Caki2 (cell line): ENCODE measurements around the gene SLC1A1. TPM values are rescaled to one million over a fixed set of nuclear protein-coding genes. Genes with fewer than 3 reads are reported as not detected.
"Not testable (repeated sequence)": the region's sequence is repeated elsewhere in the genome, so short reads cannot be mapped to it uniquely, and the experiment has no call there.

Experiments
- DNase-seq: peaks from one replicate; pipeline ENCODE4 v3.0.0-alpha.2; 2015; ENCODE audit warnings: low read depth
- in situ Hi-C: cut with HindIII; loops from 2 replicates; pipeline ENCODE4 v1.10.0; 2016; ENCODE audit warnings: low sequenced_read_pairs, low pct_unique_long_range_greater_than_20kb, mixed read lengths
- total RNA-seq: library from RNA; depleted of rRNA; stranded (reverse); fragments of >200 nt; shearing (Covaris generic); gene quantifications from 2 replicates; pipeline ENCODE4 v1.2.3, GENCODE V29; 2014; ENCODE audit warnings: low replicate concordance

SLC1A1 gene
- total RNA-seq, 1 experiment from 2014 or later, result 41.6 TPM

DNA sequence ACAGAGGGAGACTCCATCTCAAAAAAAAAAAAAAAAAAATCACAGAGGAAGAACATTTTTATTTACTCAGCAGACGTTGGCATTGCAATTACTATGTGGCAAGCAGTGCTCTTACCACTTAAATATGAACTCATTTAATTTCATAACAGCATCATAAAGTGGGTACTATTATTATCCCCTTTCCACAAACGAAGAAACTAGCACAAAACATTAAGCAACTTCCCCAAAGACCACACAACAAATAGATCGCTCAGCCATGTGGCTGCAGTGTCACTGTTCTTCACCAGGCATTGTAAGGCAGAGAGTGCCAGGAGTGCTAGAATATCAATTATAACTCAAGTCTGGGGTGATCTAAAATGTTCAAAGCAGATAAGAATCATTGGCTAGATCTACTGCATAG is 102.0 kb downstream of the SLC1A1 start:
- in situ Hi-C loops, result no loop called here
- DNase-seq, result no peak

- no peak for DNase-seq
- in situ Hi-C loops, result no loop called here
Measured at GRCh38 chr9:4592886-4593285, 102.6 kb downstream of the SLC1A1 start.

GRCh38 chr9:4594545-4594944 is 104.3 kb downstream of the SLC1A1 start:
- no peak for DNase-seq
- in situ Hi-C loops, result no loop called here

GRCh38 chr9:4594994-4595393 is 104.7 kb downstream of the SLC1A1 start:
- no peak for DNase-seq
- in situ Hi-C loops, result no loop called here

DNA sequence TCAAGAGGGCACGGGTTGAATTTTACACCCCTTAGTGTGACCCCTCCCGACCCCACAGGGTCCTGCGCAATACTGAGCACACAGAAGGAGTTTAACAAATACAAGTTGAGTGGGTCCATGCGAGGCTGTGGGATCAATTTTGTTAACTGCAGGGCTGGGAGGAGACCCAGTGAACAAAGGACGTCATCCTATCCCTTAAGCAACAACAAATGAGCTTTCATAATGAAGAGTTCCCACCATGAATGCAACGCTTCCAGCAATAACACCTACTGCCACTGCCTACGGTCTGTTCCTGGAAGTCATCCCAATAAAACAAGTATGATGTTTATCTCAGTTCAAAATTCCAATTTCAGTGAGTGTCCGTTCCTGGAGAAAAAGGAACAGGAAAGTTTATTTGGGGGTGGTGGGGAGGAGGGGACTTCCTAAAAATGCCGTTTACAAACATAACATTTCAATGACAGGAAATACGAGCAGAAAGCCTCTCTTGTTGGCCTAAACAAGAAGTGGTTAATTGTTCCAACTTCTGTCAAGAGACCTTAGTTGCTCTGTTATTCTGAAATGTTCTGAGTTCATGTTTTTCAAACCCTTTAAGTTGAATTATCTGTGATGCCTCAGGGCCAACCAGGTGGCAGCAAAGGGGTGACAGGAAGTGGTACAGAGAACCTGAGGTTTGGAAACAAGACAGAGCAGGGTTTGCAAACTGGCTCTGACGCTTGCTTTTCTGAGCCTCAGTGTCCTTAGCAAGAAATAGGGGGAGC is 106.1 kb downstream of the SLC1A1 start:
- in situ Hi-C loops, result no loop called here

GRCh38 chr9:4600368-4600767 is 110.1 kb downstream of the SLC1A1 start:
- in situ Hi-C loops, result no loop called here
- no peak for DNase-seq

More for the DNA sequence above, 106.1 kb downstream of the SLC1A1 start:
- DNase-seq, result no peak

GRCh38 chr9:4603830-4604229 is 113.6 kb downstream of the SLC1A1 start:
- in situ Hi-C loops, result no loop called here
- DNase-seq, result no peak

GRCh38 chr9:4604678-4605095 is 114.4 kb downstream of the SLC1A1 start:
- in situ Hi-C loops, result no loop called here

DNA sequence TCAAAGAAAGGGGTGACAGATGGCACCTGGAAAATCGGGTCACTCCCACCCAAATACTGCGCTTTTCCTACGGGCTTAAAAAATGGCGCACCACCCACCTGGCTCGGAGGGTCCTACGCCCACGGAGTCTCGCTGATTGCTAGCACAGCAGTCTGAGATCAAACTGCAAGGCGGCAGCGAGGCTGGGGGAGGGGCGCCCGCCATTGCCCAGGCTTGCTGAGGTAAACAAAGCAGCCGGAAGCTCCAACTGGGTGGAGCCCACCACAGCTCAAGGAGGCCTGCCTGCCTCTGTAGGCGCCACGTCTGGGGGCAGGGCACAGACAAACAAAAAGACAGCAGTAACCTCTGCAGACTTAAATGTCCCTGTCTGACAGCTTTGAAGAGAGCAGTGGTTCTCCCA is 115.8 kb downstream of the SLC1A1 start:
- DNase-seq, in situ Hi-C loops: not testable (repeated sequence)

More at GRCh38 chr9:4604678-4605095, 114.4 kb downstream of the SLC1A1 start:
- peak; percentile 21 for DNase-seq

DNA sequence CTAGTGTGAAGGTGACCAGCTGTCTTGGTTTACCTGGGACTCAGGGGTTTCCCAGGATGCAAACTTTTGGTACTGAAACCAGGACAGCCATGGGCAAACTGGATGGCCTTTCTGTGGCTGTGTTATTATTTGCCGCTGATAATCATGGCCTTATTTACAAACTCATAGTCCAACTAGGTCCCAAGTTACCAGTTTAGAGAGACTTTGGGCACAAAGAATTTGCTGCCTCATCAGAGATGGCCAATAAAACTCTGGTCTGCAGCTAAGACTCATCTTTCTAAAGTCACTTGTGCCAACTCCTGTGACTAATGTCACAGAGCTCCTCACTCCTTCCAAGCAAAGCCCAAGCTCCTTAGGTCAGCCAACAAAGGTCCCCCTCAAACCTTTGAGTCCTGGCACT is 124.4 kb downstream of the SLC1A1 start:
- in situ Hi-C loops, result no loop called here
- DNase-seq, result no peak

- no peak for DNase-seq
- in situ Hi-C loops, result no loop called here
Measured at GRCh38 chr9:4615251-4615650, 125.0 kb downstream of the SLC1A1 start.

- in situ Hi-C loops, result no loop called here
- DNase-seq, result no peak
Measured at GRCh38 chr9:4615778-4616177, 125.5 kb downstream of the SLC1A1 start.

- in situ Hi-C loops, result no loop called here
- DNase-seq, result no peak
Measured at GRCh38 chr9:4617752-4618151, 127.5 kb downstream of the SLC1A1 start.

DNA sequence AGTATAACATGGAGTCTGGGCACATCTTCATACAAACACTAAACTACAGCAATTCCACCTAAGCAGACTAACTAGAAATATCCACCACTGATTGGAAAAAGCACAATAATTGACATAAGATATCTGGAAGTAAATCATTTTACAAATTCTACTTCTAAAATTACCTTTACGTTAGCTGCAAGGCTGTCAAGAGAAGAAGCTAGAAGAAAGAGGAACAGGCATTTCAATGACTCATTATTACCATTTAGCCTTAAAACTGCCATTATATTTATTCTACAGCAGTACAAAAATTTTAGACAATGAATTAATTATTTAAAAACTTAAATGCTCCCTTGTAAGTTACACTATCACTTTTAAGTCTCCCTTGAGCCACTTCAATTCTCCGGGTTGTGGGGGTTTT is 128.4 kb downstream of the SLC1A1 start:
- in situ Hi-C loops, result no loop called here
- no peak for DNase-seq

DNA sequence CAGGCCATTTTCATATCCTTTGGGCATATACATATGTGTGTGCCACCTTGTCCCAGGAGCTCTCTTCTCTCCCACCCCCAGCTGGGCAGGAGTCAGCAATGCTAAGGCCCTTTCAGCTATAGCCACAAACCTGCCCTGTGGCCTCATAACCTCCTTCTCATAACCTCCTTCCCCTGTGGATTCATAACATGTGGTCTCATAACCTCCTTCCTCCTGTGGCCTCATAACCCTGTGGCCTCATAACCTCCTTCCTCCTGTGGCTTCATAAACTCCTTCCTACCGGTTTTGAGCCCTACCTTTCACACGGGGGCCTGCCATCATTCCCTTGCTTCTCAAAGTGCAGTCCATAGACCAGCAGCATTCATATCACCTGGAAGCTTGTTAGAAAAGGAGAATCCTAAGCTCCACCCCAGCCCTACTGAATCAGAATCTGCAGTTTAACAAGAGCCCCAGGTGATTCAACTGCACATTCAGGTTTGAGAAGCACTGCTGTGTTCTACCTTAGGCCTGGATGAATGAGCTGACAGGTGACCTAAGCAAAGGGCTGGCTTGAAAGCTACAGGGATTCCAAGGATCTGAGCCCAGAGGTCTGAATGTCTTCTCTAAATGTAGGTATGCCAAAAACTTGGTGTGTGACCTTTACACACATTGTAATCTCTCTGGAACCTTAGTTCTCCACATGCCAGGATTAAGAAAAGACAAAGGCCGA is 129.9 kb downstream of the SLC1A1 start:
- in situ Hi-C loops, result no loop called here
- no peak for DNase-seq

DNA sequence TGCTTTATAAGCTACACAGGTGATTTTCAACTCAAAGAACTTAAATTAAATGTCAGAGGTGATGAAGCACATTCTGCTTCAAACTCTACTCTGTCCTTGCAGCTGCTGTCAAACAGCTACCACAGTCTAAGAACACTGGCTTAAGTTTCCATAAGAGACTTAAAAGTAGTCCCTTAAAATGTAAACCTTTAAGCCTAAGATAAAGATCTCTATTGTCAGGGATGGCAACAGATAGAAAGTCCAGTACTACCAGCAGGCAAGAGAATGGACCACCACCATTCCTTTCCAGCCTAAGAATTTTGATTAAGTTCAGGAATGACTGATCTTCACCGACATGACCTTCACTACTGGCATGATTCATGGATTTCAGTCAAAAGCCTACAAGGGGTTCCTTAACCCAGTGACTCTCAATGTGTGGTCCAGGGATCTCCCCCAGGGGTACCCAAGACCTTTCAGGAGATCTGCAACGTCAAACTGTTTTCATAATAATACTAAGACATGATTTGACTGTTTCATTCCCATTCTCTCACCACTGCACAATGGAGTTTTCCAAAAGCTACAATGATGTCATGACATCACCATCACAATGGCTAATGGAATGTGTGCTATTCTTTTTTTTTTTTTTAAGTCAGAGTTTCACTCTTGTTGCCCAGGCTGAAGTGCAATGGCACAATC is 130.8 kb downstream of the SLC1A1 start:
- DNase-seq, result no peak
- in situ Hi-C loops, result no loop called here

DNA sequence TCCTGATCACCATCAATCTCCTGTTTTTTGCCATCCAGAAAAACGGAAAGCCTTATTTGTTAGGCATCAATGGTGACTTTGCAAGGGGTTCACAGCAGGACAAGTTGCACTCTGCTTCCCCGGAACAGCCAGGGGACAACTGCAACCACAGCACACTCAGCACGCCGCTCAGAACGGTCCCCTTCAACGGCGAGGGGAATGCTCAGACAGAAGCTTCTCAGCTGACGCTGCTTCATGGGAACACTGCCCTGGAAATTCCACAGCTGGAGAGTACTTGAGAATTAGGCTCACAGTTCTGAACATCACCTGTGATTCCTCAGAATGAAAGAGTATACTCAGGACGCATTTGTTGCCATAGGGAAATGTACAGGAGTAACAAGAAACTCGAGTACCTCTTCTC is 131.7 kb downstream of the SLC1A1 start:
- DNase-seq, result no peak

GRCh38 chr9:4630836-4631235 is 140.6 kb downstream of the SLC1A1 start:
- in situ Hi-C loops, result no loop called here
- DNase-seq, result no peak

More for the DNA sequence above, 131.7 kb downstream of the SLC1A1 start:
- in situ Hi-C loops, result no loop called here
